Myocyte (in vitro differentiated cells): ENCODE results near the gene STRA6. TPM values are rescaled to one million over a fixed set of nuclear protein-coding genes. Genes with fewer than 3 reads are reported as not detected.
"Not testable (repeated sequence)": the region's sequence is repeated elsewhere in the genome, so short reads cannot be mapped to it uniquely, and the experiment has no call there.

Experiments used
- DNase-seq: peaks from one replicate; pipeline ENCODE4 v3.0.0-alpha.2; 2012; ENCODE audit warnings: low read depth
- total RNA-seq: library from RNA; depleted of rRNA; stranded (reverse); fragments of >200 nt; gene quantifications from 2 replicates; pipeline ENCODE4 v1.2.3, GENCODE V29; 2014

Gene STRA6
- total RNA-seq, 1 donor from 2014 or later: not detected

DNA sequence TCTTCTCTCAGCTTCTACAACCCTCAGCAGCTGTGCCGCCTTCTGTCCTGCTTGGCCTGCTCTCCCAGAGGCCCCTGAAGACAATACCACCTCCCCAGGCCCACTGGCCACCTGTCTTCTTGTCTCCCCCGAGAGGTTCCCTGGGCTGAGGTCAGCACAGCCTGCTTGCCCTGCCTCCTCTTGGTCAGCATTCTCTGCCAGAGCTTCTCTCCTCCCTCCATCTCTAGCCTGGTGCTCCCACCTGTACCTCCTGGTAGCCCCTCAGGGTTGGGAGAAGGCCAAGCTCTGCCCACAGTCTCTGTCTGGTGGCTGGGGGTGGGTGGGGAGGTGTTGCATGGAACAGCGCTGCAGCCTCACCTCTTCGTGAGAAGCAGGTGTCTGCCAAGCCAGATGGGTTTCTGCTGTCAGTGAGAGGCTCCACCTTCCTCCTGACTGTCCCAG is 34.7 kb downstream of the STRA6 start:
- DNase-seq: peak; percentile 27

DNA sequence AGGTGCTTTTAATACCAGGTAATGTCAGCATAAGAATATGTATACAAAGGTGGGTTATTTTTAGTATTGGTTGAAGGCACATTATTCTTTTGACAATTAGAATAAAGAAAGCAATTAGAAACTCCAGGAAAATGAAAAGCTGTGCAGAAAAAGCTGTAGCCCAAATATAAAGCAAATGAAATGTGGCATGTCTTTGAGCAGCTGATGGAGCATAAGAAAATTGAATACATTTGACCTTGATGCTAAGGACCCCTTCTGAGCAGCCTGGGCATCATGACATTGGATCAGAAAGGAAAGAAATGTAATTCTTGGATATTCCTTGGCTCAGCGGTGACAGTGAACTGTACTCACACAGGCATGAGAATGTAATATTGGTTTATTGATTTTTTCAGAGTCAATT is 37.1 kb downstream of the STRA6 start:
- DNase-seq: no peak

DNA sequence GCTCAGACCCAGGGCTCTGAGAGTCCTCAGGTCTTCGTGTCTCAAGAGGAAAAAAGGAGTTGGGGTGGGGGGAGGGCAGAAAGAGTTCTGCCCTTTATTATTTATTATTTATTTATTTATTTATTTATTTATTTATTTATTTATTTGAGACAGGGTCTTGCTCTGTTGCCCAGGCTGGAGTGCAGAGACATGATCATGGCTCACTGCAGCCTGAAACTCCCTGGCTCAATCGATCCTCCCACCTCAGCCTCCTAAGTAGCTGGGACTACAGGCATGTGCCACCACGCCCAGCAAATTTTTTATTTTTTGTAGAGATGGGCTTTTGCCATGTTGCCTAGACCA is 40.4 kb downstream of the STRA6 start:
- not testable (repeated sequence) for DNase-seq

DNA sequence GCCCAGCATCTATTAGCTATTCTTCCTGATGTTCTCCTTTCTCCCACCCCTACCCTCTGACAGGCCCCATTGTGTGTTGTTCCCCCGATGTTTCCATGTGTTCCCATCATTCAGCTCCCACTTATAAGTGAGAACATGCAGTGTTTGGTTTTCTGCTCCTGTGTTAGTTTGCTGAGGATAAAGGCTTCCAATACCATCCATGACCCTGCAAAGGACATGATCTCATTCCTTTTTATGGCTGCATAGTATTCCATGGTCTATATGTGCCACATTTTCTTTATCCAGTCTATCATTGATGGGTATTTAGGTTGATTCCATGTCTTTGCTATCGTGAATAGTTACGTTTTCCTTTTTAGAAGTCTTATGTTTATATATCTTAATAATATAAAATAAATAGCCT is 42.2 kb downstream of the STRA6 start:
- not testable (repeated sequence) for DNase-seq

DNA sequence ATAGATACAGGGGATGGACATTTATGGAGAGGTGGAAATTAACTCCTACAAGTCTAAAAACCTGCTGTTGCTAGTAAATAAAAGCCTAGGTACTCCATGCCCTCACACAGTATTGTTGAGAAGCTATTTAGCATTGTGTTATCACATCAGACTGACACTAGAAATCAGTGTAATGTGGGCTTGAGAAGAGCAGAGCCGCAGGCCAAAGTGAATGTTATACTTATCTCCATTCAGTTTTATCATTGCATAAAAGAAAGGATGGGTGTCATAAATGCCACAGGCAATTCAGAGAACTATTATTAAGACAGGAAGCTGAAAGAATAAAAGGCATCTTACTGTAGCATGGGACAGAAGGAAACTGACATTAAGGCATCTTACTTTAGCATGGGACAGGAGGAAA is 42.8 kb downstream of the STRA6 start:
- DNase-seq: no peak

DNA sequence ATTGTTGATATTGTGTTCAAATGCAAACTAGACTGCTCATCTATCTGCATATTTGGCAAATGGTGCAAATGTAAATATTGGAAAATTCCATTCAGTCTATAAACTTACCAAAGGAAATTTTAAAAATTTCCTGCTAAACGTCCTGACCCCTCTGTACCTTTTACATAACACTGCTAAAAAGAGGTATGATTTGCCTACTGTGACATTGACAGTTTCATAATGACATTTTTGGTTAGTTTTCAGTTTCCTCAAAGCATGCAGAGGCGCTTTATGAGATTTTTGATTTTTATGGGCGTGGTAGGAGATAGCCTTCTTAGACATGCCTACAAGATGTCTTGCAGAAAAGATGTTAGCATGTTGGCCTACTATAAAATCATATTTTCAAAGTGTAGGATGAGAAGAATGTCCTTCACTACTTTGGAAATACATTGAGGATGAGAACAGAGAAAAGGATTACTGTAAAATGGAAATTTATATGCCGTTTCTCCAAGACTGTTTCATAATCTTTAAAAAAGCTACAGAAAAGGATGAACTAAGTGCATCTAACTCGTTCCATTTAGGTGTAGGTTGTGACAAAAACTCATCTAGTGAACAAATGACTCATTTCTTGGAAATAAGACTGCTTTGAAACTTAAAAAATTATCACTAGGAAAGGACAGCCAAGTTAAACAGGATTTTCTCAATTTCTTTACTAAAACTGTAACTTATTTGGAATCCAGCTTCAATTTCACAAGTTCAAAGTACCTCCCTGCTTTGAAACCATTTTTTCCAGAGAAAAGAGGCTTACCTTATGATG is 43.5 kb downstream of the STRA6 start:
- DNase-seq: no peak

DNA sequence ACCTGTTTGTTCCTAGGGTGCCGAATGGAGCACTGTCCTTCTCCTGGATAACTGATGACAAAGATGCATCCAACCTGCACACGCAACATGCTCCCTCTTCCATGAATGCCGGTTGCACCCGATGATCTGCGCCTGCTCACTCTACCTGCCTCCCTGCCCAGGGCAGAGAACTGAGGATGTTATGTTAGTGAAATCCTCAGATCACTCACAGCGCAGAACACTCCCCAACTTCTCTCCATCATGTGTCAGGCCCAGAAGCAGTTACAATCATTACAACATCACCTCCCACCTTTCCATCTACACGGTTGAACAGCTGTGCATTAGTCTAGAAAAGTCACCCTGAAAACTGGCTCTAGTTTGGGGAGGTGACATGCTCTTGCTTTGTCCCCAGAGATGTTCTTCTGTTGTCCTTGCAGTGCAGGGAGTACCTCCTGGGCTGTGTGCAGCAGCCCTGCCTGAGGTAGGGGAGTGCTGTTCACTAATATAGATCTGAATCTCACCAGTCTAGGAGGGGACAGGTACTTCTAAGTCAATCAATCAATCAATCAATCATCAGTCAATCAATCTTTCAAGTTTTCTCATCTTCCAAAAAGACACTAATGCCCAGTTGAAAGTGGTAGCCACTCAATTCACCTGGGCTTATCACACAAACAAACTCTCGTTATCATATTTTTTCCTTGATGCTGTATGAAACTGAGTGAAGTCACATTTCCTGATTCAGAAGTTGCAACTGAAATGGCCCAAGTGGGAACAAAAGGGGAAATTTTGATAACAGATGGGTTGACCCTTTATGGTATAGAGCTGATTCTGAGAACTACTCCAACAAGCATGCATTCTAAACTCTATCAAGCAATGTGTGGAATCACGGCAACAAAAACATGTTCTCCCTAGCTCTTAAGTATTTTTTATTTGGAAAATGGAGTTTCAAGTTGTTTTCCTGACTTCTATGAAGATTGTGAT is 44.4 kb downstream of the STRA6 start:
- DNase-seq: no peak

DNA sequence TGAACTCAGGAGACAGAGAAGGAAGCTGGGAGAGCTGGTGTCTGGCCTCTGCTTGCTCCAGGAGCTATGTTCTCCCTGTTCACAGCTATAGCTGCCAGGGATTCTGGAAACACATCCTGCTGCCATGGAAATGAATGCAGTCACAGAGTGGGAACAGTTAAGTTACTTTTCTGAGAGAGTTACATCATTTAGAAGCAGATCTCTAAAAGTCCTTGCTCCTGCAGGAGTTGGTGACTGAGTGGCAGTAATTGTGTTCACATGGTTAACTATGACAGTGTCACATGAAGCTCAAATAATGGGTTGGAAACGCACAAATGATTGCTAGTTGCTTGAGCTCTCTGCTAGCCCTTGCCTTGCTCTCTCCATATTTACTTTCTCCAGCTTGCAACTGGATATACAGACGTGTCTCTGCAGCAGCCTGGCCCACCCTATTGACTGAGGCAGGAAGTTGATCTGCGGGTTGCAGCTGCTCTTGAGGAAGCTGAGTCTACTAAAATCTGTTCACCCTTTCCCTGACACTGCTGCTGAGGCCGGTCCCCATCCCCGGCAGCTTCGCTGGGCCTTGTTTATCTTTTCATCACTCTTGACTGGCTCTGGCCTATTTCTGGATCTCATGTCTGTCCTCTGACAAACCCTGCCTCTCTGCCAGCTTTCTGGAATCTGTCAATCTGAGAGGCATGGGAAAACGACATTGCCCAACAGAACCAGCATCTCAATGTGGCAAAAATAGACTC is 45.7 kb downstream of the STRA6 start:
- DNase-seq: peak; percentile 28

DNA sequence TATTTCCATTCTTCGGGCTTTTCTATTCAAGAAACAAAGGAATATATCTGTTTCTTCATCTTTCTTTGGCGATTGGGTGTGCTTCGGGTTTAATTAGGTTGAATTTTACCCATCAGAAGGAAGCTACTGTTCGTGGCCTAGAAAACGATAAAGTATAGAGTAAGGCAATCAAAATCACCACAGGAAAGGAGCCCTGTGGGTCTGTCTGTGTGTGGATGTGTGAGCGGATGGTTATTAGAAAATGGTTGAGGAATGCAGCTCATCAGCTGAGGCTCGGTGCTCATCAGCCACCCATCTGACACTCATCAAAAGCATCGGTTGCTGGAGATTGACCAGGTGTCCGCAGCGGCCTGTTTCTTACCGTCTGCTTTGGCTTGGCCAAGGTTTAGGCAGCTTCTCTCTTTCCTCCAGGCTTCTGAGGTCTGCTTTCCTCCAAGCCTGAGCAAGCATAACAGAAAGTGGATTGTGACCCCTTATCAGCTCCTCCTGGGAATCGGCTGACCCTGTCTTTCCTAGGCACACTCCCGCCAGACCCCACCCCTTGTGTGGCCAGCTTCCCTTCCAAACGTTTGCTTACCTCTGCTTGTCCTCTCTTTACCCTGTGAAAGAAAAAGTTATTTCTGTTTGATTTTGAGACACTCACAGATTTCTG is 46.7 kb downstream of the STRA6 start:
- no peak for DNase-seq

DNA sequence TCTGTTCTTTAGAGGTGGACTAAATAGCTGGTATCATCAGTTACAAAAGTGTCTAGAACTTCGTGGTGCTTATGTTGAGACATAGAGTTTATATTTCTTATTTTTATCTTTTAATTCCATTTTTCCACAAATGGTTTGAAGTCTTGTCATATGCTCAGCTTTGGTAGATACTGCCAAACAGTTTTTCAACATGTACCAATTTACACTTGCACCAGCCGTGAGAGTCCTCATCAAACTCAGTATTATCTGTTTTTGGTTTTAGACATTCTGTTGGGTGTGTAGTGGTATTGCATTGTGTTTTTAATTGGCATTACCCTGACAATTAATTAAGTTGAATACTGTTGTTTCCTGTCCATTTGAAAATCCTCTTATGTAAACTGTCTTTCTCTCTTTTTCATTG is 55.5 kb downstream of the STRA6 start:
- DNase-seq: no peak

DNA sequence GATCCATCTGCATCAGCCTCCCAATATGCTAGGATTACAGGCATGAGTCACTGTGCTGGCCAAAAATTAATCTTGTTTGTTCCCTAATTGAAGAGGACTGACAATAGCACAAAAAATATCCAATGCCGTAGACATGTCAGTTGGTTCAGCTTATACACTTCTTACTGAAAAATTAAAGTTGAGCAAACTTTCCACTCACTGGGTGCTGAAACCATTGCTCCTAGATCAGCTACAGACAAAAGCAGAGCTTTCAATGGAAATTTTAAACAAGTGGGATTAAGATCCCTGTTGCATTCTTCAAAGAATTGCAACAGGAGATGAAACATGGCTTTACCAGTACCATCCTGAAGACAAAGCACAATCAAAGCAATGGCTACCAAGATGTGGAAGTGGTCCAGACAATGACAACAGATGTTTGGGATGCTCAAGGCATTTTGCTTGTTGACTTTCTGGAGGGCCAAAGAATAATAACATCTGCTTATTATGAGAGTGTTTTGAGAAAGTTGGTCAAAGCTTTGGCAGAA is 56.2 kb downstream of the STRA6 start:
- DNase-seq: no peak

DNA sequence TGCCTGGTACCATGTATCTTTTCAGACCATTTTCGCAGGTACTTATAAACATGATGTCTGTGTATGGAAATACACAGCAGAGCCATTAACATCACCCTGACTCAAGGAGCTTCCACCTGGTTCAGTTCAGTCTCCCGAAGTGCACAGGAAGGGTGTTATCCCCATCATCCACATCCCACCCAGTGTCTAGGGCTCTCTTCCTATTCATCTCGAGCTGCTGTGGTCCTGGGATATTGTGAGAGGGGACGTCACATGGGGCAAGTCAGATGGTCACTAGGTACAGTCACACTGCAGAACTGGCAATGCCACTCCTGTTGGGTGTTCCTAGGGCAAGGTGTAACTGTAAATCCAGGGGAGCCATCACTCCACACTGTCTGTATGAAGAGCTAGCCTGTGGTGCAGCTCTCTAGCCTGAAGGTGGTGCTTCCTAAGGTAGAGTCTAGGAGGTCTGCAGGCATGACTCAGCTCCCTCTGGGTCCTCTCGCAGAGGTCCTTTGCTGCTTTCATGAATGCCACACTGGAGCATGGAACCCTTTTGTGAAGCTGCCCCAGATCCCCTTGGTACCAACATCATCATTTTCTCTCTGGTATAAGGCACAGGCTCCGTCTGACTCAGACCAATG is 58.3 kb downstream of the STRA6 start:
- no peak for DNase-seq

DNA sequence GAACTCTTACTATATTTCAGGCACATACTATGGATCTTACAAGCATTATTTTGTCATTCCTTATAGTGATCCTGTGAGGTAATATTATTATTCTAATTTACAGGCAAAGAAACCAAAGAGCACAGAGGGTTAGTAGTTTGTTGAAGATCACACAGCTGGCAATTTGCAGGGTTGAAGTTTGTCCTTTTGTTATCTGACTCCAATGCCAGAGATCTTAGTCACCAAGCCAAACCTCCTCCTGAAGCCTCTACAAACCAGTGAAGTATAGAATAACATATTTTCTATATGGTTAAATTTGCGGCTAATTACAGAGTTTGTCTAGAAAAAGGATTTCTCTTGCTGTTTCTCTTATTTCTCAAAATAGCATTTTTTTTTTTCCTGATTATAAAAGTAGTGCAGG is 61.0 kb downstream of the STRA6 start:
- no peak for DNase-seq

DNA sequence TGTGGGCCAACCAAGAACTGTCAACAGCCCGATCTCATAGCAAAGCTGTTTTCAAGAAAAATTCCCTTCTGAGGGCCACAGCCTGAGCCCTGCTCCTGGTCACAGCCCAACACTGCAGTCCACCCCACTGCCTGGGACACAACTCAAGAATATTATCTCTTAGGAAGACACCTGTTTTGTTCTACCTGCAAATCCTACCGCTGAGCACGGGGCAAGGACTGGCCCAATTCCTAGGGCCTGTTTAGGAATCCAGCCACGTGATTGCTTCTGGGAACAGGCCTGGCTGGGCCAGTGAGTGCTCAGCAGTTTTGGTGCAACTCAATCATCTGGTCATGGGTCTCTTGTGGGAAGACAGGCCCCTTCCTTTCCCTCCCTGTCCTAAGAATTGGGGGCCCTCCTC is 63.9 kb downstream of the STRA6 start:
- DNase-seq: no peak

DNA sequence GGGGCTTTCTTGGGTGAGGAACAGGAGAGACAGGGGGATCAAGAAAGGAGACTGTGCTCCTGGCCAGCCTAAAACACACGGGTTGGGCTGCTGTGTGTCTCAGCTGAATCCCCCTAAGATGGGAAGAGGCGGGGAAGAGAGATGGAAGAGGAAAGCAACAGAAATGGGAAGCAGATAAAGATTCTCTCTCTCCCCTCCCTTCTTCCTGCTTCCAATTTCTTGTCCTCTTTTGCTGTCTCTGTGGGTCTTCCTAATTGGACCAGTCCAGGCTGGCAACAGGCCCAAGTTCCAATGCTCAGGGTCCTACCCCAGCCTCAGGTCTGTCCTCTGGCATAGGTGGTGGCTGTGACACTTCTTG is 65.1 kb downstream of the STRA6 start:
- DNase-seq: no peak

DNA sequence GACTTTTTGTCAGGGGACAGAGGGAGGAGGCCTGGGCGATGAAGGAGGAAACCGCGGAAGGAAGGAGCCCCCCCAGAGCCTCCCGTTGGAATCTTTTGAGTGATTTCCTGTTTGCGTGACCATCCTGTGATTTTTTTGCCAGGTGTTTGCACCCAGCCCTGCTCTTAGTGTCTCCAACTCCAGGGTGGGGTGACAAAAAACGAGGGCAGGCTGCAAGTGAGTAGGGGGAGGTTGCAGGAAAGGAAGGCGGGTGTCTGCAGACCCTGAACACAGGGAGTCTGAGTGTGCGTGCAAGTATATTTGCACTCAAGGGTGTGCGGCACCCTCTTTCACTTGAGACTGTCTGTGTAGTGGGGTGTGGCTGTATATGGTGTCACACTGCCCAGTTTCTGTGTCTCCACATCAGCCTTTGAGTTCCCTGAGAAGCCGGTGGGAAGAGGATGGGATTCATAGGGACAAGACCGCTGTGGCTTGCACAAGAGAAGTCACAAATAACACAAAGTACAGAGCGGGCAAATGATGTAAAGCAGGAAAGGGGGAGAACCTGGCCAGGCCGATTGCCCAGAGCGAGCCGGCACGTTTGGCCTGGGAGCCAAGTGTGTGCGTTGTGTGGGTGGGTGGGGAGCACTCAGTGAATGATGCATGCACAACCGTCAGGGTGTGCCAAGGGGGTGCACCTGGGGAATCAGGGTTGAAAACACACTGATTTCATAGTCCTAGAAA is 65.6 kb downstream of the STRA6 start:
- no peak for DNase-seq

DNA sequence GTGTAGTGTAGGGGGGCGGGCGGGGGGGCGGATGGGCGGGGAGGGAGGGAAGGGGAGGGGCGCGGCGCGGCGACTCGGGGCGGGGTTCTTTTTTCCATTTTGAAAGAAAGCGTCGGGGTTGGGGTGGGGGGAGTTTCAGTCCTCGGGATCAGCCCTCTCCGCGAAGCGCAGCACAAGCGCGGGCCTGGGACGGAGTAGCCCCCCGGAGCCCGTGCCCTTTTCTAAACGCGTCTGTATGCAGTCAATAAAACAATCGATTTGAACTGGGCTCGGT is 66.1 kb downstream of the STRA6 start:
- no peak for DNase-seq

DNA sequence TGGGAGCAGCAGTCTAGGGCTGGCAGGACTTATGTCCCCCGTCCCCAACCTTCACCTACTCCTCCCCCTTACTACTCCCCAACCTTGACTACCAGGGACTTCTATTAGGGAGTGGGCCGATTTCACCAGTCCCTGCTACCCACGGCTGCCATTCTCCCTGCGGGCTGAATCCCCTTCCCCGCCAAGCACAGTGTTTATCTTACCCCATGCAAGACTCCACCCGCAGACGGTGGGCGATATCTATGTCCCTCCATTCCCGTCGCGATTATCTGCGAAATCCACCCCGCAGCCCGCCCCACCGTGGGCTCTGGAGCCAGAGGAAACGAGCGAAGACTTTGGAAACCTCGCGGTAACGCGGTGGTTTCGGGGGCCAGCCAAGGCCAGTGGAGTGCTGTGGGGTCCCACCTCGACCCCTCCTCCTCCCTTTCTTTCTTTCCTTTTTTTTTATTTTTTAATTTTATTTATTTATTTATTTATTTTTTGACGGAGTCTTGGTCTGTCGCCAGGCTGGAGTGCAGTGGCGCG is 67.5 kb downstream of the STRA6 start:
- no peak for DNase-seq

DNA sequence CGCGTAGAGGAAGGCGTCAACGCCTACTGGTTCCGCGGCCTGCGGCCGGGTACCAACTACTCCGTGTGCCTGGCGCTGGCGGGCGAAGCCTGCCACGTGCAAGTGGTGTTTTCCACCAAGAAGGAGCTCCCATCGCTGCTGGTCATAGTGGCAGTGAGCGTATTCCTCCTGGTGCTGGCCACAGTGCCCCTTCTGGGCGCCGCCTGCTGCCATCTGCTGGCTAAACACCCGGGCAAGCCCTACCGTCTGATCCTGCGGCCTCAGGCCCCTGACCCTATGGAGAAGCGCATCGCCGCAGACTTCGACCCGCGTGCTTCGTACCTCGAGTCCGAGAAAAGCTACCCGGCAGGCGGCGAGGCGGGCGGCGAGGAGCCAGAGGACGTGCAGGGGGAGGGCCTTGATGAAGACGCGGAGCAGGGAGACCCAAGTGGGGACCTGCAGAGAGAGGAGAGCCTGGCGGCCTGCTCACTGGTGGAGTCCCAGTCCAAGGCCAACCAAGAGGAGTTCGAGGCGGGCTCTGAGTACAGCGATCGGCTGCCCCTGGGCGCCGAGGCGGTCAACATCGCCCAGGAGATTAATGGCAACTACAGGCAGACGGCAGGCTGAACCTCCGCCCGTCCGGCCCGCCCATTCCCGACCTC is 68.1 kb downstream of the STRA6 start:
- no peak for DNase-seq
